Bronchial epithelial cell (primary cell): Measurements from ENCODE around the gene TMEM266. TPM values are rescaled to one million over a fixed set of nuclear protein-coding genes. Genes with fewer than 3 reads are reported as not detected.

ENCODE experiments used
- DNase-seq: peaks from one replicate; pipeline ENCODE4 v3.0.0-alpha.2; 2010; ENCODE audit warnings: low read depth
- FAIRE-seq: peaks from 2 replicates; lab custom pipeline; 2011; peaks lifted over from hg19 to GRCh38; lab: Jason Lieb, UNC
- H3K27me3 ChIP-seq: 2 replicates; pipeline ENCODE4 v1.5.1; 2011; ENCODE audit warnings: low read length; ENCODE audit not compliant: control insufficient read depth, insufficient read depth
- H3K36me3 ChIP-seq: 2 replicates; pipeline ENCODE4 v1.5.1; 2011; ENCODE audit warnings: low read length; ENCODE audit not compliant: control insufficient read depth, insufficient read depth
- H3K4me3 ChIP-seq: 2 replicates; pipeline ENCODE4 v1.5.1; 2011; ENCODE audit warnings: mild to moderate bottlenecking, low read depth, low read length, control low read depth
- total RNA-seq: library from RNA; depleted of rRNA; stranded (reverse); fragments of >200 nt; gene quantifications from 2 replicates; pipeline ENCODE4 v1.2.1, GENCODE V29; 2014
- TF ChIP-seq, protein P1 (sequence below): IDR thresholded peaks from 2 replicates; pipeline ENCODE4 v1.5.1; 2011; ENCODE audit warnings: mild to moderate bottlenecking, moderate library complexity, low read length, control low read depth, inconsistent platforms; ENCODE audit not compliant: insufficient read depth, severe bottlenecking

The TMEM266 gene
- total RNA-seq, 1 donor from 2014 or later: under 0.01 TPM

DNA sequence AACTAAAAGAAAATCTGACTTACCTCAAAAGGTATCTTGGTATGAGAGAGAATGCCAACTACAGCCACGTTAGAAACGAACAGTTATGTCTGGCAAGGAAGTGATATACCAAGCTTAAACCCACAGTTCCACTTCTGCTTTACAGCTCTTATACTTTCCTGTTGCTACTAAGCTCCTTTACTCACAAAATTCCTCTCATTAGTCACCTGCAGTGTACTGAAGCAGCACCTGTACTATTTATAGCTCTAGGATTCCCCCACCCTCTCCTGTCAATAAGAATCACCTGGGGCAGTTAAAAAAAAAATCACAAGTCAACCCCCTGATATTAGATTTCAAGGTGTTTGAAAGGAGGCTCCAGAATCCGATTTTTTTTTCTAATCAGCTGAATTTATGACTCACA, 2.9 kb upstream of the TMEM266 start:
- Histone ChIP-seq H3K36me3 (no peaks in the 10 kb centered on the region), H3K4me3 (no peak overlapping the region), H3K27me3 (peaks cover 10% of the 10 kb centered on the region)
- DNase-seq (peak; percentile 93), FAIRE-seq (no peak)
- TF ChIP-seq, protein P1, sequence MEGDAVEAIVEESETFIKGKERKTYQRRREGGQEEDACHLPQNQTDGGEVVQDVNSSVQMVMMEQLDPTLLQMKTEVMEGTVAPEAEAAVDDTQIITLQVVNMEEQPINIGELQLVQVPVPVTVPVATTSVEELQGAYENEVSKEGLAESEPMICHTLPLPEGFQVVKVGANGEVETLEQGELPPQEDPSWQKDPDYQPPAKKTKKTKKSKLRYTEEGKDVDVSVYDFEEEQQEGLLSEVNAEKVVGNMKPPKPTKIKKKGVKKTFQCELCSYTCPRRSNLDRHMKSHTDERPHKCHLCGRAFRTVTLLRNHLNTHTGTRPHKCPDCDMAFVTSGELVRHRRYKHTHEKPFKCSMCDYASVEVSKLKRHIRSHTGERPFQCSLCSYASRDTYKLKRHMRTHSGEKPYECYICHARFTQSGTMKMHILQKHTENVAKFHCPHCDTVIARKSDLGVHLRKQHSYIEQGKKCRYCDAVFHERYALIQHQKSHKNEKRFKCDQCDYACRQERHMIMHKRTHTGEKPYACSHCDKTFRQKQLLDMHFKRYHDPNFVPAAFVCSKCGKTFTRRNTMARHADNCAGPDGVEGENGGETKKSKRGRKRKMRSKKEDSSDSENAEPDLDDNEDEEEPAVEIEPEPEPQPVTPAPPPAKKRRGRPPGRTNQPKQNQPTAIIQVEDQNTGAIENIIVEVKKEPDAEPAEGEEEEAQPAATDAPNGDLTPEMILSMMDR: no peak

DNA sequence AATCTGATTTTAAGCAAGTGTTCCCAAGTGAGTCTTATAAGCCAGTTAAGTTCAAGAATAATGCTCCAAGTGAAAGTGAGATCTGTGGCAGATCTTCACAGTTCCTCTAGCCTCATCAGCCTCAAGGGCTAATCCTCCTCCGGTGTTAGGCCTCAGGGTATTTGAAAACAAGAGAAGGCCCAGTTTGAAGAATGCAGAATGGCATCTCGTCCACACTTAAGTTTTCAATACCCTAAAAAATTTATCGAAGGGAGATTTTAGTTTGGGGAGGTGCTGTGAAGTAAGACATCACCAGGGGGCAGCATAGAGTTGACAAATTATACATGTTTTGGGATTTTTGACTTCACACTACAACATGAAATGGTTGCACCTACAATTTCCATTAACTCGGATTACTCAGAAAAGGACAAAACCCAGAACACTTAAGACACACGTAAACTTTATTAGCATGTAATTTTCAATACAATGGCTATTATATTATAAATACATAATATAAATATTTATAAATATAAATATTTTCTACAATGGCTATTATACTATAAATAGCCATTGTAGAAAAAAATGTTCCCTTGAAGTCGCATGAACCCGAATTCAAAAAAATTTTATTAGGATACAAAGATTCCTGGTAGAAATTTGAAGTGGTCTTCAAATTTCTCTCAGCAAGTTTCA, 2.3 kb upstream of the TMEM266 start:
- DNase-seq (peak; percentile 47), FAIRE-seq (no peak)
- H3K4me3 ChIP-seq: peak overlapping the region; percentile 13
- peaks cover 10% of the 10 kb centered on the region for H3K27me3 ChIP-seq
- no peaks in the 10 kb centered on the region for H3K36me3 ChIP-seq
- TF ChIP-seq, protein P1: peak; percentile 66

DNA sequence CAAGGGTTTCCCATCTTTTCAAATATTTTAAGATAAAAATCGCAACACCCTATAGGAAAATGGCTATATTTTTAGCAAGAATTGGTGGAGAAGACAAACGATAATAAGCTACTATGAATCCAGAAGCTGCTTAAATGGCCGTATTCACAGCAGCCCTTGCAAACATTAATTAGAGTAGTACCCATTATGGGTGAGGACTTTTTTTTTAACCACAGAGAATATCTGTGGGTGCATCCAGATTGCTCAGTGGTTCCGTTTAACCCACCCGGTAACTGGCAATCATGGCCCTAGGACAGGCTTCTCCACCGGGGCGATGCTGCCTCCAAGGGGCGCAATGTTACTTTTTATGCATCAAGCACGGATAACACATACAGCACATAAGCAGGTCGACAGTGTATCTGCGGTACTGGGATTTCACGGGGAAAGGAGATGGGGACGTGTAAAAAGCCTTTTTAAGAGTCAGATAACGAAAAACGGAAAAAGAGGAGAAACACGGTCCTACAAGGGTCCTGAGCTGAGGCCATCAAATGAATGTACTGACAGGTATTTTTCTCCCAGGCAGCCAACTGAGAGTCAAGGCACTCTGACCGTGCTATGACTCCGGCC, 968 bp upstream of the TMEM266 start:
- no peaks in the 10 kb centered on the region for H3K36me3 ChIP-seq
- TF ChIP-seq, protein P1: no peak
- peak; percentile 27 for DNase-seq
- H3K27me3 ChIP-seq: peaks cover 14% of the 10 kb centered on the region
- FAIRE-seq: peak; percentile 43
- peak overlapping the region; percentile 57 for H3K4me3 ChIP-seq

DNA sequence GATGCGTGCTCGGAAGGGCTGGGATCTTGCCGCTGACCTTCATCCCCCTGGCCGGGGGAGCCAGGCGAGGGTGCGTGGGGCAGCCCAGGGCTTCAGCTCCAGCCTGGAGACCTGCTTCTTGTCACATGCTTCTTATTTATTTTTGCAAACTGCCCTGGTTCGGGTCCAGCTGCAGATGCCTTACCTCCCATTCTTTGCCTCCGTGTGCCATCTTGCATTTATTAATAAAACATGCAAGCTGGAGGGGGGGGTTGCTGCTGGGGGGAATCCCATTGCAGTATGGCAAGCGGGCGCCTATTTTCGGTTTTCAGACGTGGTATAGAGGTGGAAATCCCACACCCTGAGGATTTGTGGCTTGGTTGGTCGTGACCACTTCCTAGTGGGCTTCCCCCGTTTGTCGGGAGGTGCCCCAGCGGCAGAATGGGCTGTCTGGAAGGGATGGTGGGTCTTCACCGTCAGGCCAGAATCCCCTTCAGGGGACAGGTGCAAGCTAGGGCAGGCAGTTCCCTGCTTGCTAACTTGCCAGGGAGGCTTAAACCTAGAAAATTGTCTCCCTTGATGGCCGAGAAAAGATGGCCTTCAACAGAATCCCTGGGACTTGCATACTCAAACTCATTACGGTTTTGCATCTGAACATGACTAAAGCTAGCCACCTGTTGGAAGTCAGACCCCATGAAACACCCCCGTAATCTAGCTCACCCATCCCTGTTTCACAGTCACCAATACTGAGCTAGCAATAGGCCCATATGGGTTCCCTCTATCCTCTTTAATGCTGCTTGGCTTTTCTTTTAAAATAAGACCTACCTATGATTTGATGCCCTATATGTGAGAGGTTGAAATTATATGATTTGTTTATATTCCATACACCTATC, 569 bp downstream of the TMEM266 start:
- Histone ChIP-seq H3K36me3 (no peaks in the 10 kb centered on the region), H3K4me3 (peak overlapping the region; percentile 57), H3K27me3 (peaks cover 14% of the 10 kb centered on the region)
- no peak for FAIRE-seq
- TF ChIP-seq, protein P1: no peak
- no peak for DNase-seq

DNA sequence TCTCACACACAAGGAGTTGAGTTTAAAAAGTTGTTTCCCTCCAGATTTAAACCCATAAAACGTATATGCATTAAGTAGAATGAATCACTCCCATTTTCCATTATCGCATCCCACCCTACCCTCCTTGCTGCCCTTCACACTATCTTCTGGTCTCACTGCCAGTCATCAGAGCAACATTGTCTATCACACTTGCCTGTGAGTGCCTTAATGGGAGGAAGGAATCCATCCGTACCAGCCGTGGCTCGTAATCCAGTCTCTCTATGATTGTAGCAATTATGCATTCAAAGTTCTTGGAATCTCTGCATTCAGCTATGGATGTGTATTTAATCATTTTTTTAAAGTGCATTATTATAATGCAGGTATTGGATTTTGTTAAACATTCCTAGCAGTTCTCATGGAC, 1.9 kb downstream of the TMEM266 start:
- no peaks in the 10 kb centered on the region for H3K36me3 ChIP-seq
- no peak for DNase-seq
- FAIRE-seq: no peak
- TF ChIP-seq, protein P1: no peak
- H3K27me3 ChIP-seq: peaks cover 14% of the 10 kb centered on the region
- H3K4me3 ChIP-seq: no peak overlapping the region
